CD4-positive, alpha-beta T cell treated with Interleukin-15 for 4 hours (primary cell): Measurements from ENCODE around the gene KIF27.
"Not testable (repeated sequence)": the region's sequence is repeated elsewhere in the genome, so short reads cannot be mapped to it uniquely, and the experiment has no call there.

Source experiments
- DNase-seq: peaks from one replicate; pipeline ENCODE4 v3.0.0-alpha.2; 2020; ENCODE audit warnings: low spot score

Gene KIF27

DNA sequence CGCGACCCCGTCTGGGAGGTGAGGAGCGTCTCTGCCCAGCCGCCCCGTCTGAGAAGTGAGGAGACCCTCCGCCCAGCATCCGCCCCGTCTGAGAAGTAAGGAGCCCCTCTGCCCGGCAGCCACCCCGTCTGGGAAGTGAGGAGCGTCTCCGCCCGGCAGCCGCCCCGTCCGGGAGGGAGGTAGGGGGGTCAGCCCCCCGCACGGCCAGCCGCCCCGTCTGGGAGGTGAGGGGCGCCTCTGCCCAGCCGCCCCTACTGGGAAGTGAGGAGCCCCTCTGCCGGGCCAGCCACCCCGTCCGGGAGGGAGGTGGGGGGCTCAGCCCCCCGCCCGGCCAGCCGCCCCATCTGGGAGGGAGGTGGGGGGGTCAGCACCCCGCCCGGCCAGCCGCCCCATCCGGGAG is 117.3 kb downstream of the KIF27 start:
- DNase-seq = not testable (repeated sequence)

- no peak for DNase-seq
Observed at GRCh38 chr9:83800236-83801033, 120.8 kb downstream of the KIF27 start.

GRCh38 chr9:83794051-83794450 is 127.2 kb downstream of the KIF27 start:
- DNase-seq = no peak

DNA sequence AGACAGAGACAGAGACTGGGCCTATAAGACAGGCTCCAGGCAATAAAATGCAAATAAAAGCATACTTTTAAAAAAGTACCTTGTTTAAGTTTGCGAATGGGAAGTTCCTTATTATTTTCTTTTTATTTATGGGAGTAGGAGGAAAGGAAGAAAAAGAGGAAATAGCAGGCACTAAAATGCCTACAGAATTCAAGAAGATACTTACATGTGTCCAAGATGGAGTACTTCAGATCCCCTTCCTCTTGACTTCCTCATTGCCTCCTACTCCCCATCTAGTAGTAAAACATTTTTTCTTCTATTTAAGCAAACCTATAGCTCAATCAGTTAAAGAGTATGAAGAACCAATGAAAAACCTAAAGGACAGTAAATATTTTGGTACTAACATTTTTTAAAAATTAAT is 128.5 kb downstream of the KIF27 start:
- no peak for DNase-seq
